RWPE2 (cell line): ENCODE results near the gene SATB2.
A peak's percentile ranks its signal among the peaks of the same experiment; 100 is the strongest.

Source experiments
- ATAC-seq: fragments of 200-7000 bp; cut with Tn5 transposase; 3 replicates; pipeline ENCODE4 v1.9.1; 2021; ENCODE audit warnings: low read depth
- DNase-seq: peaks from one replicate; pipeline ENCODE4 v3.0.0-alpha.2; 2020; ENCODE audit warnings: low spot score
- H3K27ac ChIP-seq: fragments of 450-650 bp; 2 replicates; pipeline ENCODE4 v1.5.1; 2017; ENCODE audit warnings: mild to moderate bottlenecking; ENCODE audit not compliant: poor library complexity, severe bottlenecking
- H3K27me3 ChIP-seq: fragments of 250-450 bp; sonication (Bioruptor Pico); 2 replicates; pipeline ENCODE4 v1.5.1; 2021; ENCODE audit warnings: mild to moderate bottlenecking, moderate library complexity; ENCODE audit not compliant: insufficient read depth, poor library complexity, severe bottlenecking
- H3K36me3 ChIP-seq: fragments of 250-450 bp; sonication (Bioruptor Pico); 2 replicates; pipeline ENCODE4 v1.5.1; 2020; ENCODE audit warnings: low read depth, mild to moderate bottlenecking, moderate library complexity
- H3K4me1 ChIP-seq: fragments of 250-450 bp; sonication (Bioruptor Pico); 2 replicates; pipeline ENCODE4 v1.5.1; 2021; ENCODE audit warnings: mild to moderate bottlenecking, moderate library complexity; ENCODE audit not compliant: insufficient read depth, poor library complexity, severe bottlenecking
- H3K4me3 ChIP-seq: fragments of 250-450 bp; sonication (Bioruptor Pico); 2 replicates; pipeline ENCODE4 v1.5.1; 2021; ENCODE audit warnings: mild to moderate bottlenecking, moderate library complexity; ENCODE audit not compliant: severe bottlenecking
- H3K9me3 ChIP-seq: fragments of 250-450 bp; sonication (Bioruptor Pico); 2 replicates; pipeline ENCODE4 v1.5.1; 2021; ENCODE audit warnings: mild to moderate bottlenecking, moderate library complexity; ENCODE audit not compliant: severe bottlenecking
- TF ChIP-seq, protein P1 (sequence below): fragments of 450-650 bp; IDR thresholded peaks from one replicate; pipeline ENCODE4 v1.5.1; 2017; ENCODE audit warnings: mild to moderate bottlenecking, moderate library complexity; ENCODE audit not compliant: poor library complexity, severe bottlenecking

The SATB2 gene

DNA sequence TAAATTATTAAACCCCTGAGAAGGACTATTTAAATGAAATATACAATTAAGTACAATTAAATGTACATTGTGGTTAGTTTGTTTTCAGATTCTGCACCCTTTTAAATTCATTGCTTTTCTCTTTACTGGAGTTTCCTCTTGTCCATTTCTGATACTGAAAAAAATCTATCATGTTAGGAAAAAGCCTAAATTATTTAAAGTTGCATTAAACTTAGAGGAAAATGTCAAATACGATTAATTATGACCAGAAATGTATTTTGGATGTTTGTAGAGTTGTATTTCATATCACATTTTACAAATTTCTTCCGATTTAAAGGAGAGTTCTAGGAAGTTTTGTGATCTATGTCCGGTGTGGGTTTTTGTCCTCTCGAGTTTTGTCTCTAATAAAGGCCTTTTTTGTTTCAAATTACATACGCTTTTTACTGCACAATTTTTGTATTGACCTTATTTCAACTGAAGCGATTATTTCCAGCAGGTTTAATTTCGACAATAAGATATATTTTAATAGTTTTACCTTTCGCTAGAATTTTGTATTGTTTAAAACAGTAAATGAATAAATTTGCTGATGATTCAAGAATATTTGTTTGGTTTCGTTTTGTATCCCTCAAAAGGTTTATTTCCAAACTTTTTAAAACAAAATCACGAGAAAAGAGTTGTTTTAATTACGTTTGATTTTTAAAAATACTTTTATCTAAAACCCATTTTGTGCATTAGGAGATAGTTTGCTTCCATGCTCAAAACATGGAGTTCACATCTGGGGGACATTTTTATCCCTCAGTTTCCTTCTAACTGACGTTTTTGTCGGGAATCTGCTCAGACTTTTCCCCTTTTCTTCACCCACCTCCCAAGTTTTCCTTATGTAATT, 3.3 kb upstream of the SATB2 start:
- Histone ChIP-seq H3K27ac (peak overlapping the region; percentile 85), H3K27me3 (no peaks in the 10 kb centered on the region), H3K4me3 (peak overlapping the region; percentile 62), H3K9me3 (no peaks in the 10 kb centered on the region), H3K36me3 (no peaks in the 10 kb centered on the region), H3K4me1 (no peaks in the 10 kb centered on the region)
- ATAC-seq (no peak), DNase-seq (no peak)
- TF ChIP-seq, protein P1, sequence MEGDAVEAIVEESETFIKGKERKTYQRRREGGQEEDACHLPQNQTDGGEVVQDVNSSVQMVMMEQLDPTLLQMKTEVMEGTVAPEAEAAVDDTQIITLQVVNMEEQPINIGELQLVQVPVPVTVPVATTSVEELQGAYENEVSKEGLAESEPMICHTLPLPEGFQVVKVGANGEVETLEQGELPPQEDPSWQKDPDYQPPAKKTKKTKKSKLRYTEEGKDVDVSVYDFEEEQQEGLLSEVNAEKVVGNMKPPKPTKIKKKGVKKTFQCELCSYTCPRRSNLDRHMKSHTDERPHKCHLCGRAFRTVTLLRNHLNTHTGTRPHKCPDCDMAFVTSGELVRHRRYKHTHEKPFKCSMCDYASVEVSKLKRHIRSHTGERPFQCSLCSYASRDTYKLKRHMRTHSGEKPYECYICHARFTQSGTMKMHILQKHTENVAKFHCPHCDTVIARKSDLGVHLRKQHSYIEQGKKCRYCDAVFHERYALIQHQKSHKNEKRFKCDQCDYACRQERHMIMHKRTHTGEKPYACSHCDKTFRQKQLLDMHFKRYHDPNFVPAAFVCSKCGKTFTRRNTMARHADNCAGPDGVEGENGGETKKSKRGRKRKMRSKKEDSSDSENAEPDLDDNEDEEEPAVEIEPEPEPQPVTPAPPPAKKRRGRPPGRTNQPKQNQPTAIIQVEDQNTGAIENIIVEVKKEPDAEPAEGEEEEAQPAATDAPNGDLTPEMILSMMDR: no peak

DNA sequence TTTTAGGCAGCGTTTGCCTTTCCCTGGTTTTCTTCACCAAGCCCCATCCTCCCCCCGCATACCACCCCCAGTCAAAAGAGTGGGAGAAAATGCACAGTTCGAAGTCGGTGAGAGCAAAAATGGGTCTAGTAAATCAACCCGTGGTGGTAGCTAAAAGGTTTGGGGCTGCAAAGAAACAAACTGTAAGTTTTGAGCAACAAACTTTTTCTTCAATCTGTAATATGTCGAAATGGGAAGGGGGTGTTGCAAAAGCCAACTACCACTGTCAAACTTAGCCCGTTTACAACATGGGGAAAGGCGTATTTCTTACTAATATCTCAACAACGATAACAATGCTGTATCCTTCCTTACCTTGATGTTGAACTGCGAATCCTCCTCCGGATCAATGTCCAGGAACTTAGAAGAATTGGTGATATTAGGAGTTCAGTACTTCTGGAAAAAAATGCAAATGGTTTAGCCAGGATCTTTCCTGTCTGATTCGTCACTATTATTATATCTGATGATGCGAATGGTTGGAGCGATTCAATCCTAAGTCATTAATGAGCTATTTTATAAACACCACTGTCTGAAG, 2.4 kb upstream of the SATB2 start:
- H3K27me3 ChIP-seq: no peaks in the 10 kb centered on the region
- DNase-seq: no peak
- no peak for ATAC-seq
- H3K9me3 ChIP-seq: no peaks in the 10 kb centered on the region
- H3K4me1 ChIP-seq: peaks cover 3% of the 10 kb centered on the region
- peak overlapping the region; percentile 85 for H3K27ac ChIP-seq
- TF ChIP-seq, protein P1: no peak
- H3K36me3 ChIP-seq: no peaks in the 10 kb centered on the region; the same call in 1 of the 2 replicates
- H3K4me3 ChIP-seq: peak overlapping the region; percentile 62

DNA sequence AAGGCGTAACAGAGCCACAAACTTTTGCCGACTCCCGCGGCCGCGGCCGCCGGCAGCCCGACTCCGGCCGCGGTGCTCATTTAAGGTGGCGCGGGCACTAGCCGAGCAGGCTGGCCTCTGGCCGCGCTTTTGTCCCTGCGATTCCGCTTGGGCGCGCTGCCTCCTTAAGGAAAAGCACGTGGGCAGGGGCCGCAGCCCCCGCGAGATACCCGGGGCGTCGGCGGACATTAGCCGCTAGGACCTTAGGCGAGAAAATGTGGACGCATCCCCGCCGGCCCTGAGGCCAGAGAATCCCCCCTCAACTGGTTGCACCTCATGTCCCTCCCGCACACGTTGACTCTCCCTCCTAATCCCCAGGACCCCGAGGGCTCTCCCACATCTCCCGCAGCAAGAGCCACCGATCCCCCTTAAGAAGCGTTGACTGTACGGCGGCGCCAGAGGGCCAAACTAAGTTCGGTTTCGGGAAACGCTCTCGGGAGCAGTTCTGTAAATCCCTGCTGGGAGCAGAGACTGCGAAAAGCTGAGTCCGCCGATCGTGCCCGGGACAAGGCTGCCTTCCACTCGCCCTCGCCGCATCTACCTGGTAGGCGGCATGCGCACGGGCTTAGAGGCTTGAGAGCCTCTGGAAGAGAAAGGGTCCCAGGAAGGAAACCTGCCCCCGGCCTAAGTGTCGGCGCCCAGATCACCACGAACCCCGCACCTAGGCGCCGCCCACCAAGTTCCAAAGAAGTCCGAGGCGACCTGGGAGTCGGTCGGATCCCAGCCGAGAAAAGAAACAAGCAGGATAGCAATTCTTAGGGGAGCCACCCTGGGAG, 1.8 kb upstream of the SATB2 start:
- H3K27me3 ChIP-seq: no peaks in the 10 kb centered on the region
- DNase-seq (peak; percentile 90), ATAC-seq (peak; percentile 46)
- H3K36me3 ChIP-seq: peaks cover 4% of the 10 kb centered on the region
- H3K4me3 ChIP-seq: peak overlapping the region; percentile 62
- peak overlapping the region; percentile 85 for H3K27ac ChIP-seq
- H3K9me3 ChIP-seq: no peaks in the 10 kb centered on the region
- TF ChIP-seq, protein P1: no peak
- H3K4me1 ChIP-seq: peaks cover 8% of the 10 kb centered on the region

DNA sequence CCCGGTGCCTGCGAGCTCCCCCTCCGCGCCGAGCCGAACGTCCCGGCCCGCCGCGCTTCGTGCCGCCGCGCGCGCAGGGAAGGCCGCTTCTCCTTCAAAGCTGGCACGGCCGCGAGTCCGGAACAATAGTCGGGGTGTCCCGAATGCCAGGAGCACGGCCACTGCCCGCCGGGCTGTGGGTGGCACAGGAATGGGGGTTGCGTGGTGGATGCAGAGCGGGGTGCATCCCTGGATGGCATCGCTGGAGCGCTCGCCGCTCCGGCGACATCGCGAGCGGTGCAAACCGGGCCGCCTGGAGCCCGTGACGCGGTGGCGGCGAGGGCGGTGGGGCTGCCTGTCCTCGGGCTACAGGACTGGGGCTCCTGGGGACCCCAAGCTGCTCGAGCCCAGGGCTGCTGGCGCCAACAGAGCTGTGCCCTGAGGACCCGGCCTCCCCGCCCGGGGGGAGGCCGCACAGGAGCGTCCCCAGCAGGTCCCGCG, 1.1 kb upstream of the SATB2 start:
- no peaks in the 10 kb centered on the region for H3K27me3 ChIP-seq
- peak; percentile 6 for ATAC-seq

More for the DNA sequence above, 1.1 kb upstream of the SATB2 start:
- H3K4me1 ChIP-seq: peaks cover 8% of the 10 kb centered on the region
- DNase-seq: no peak
- peak overlapping the region; percentile 85 for H3K27ac ChIP-seq
- TF ChIP-seq, protein P1: no peak
- H3K9me3 ChIP-seq: no peaks in the 10 kb centered on the region
- peaks cover 7% of the 10 kb centered on the region for H3K36me3 ChIP-seq
- H3K4me3 ChIP-seq: peak overlapping the region; percentile 62
